NCI-H1930 (cell line): ENCODE measurements around the gene CLMN.

Source experiments
- DNase-seq, 2 experiments: peaks; one replicate each; lab custom pipeline; 2025; lab: John Stamatoyannopoulos, UW

The CLMN gene

DNA sequence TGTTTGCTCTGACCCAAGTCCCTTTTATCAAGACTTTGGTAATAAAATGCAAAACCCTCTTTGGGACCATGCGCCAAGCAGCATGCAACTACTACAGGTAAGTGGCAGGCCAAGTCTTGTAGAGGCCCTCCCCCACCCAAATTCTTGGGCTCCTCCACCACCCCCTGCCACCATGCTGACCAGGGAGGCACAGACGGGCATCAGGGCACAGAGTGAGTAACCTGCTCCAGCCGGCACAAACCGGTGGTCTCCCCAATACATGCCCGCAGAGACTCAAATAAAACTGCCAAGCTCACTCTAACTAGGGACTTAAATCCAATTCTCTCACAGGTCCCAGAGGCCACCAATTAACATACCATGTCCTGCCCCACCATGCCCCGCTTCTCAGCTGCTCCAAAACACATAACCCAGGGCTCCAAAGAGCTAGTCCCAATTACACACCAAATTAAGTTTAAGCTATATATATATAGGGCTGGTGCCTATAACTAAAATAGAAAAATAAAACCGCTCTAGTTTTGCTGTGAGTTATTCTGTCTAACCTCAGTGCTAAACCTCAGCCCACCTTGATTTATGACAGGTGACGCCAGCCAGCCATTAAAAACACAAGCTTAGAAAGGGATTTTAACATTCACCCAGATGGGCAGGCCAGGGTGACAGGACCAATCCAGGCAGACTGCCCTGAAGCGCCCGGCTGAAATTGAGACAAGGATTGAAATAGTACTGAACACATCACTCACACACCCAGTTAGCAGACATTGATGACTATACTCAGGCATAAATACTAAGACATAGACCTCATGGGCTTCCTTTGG is 81.0 kb downstream of the CLMN start:
- no peak for DNase-seq

- DNase-seq = no peak
Observed at GRCh38 chr14:95237958-95238340, 81.8 kb downstream of the CLMN start.

GRCh38 chr14:95237121-95237957 is 82.4 kb downstream of the CLMN start:
- no peak for DNase-seq

DNA sequence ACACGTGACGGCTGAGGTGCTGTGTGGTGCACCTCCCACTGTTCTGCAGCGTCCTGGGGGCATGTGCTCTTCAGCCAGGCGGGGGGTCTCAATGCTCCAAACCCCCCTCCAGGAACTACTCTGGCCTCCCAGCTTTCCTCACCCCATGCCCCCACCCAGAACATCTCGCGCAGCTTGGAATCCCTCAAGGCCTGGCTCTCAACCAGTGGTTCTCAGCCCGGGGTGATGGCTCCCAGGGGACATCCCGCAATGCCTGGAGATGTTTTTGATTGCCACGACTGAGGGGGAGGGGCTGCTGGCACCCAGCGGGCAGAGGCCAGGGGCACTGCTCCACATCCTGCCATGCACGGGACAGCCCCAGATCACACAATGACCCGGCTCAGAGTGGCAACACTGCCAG is 83.5 kb downstream of the CLMN start:
- no peak for DNase-seq

- no peak for DNase-seq
Observed at GRCh38 chr14:95235767-95236166, 83.9 kb downstream of the CLMN start.

DNA sequence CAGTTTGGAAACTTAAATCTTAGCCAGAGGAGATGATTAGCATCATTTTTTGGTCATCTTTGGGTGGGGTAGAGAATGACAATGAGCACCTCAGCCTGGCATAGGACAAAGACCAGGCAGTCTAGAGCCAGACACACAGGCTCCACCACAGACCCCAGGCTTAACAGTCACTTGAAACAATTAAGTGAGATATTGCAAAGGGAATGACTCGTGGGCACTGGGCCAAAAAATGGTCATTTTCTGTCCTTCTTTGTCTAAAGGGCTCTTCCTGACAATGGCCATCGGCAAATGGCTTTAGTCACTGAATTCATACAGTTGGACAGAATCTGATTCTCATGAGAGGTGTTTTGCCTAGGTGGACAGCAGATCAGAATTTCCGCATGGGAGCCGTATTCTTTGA is 84.4 kb downstream of the CLMN start:
- DNase-seq = no peak

DNA sequence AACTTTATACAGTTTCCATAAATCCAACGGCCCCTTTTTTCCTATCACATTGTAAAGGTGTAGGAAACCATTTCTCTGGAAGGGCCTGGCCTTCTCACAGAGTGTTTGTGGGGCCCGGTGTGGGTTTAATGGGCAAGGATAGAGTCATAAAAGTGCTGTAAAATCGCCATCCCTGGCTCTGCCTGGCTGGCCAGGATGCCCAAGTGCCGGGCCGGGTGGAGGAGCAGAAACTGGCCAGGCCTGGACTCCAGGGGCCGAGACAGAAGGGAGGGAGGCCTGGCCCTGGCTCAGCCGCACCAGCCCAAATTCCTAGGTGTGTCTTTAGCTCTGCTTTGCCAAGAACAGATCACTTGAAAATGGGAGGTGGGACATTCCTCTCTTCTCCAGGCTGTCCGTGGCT is 85.3 kb downstream of the CLMN start:
- no peak for DNase-seq

GRCh38 chr14:95233702-95234241 is 85.9 kb downstream of the CLMN start:
- DNase-seq = no peak

GRCh38 chr14:95232894-95233584 is 86.7 kb downstream of the CLMN start:
- DNase-seq = no peak

- no peak for DNase-seq
Observed at GRCh38 chr14:95231966-95232633, 87.6 kb downstream of the CLMN start.

DNA sequence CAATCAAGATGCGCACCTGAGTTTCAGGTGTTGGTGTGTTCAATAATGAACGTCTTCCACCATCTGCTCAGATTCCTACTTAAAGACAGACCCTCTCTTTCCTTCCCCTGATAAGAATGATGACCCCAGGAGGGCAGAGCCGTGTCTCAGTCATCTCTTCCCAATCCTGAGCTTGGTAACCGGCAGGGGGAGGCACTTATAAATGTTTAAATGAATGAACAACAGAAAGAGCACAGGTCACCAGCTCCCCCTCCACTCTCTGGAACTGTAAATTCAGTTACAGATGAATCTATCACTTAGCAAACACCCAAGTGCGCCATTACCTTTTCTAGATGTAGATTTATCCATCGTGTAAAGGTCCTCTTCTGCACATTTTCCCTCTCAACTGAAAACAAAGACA is 90.0 kb downstream of the CLMN start:
- no peak for DNase-seq

DNA sequence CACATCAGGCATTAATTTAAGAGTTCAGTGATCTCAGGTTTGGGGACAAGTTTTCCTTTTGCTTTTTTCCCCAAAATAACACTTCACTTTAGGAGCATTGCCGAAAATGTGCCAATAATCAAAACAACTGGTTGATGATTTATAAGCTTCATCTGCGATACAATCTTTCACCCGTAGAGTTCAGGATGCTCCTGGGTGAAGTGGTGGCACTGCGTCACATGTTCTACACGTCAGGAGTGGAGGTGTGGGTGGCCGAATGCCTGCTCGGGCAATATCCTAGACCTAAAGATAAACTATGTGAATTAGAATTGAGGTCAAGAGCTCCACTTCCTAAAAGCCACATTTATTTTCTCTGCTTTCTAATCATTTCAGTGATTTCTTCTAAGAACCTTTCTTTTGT is 91.5 kb downstream of the CLMN start:
- no peak for DNase-seq

DNA sequence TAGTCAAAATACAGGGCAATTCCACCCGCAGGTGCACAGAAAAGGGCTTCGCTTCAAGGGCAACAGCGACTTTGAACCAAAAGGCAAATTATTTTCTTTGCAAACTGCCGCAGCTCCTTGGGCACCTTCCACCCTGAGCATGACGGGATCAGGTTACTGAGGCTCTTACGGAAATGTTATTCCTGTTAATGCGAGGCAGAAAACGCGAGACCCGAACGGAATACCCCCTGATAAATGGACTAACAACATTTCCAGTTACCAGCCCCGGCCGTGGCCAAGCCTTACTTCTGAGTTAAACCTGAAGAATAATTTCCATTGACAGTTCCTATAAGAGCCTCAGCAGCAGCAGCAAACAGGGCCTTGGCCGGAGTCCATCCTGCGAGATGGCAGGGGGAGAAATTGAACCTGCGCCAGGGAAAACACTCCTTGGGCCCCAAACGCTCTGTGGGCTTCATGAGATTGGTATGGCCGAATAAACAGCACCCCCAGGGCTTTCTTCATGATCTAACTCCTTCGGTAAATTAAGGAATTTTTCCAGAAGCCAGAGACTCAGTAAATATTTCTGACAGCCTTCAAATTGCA is 92.3 kb downstream of the CLMN start:
- DNase-seq = no peak

DNA sequence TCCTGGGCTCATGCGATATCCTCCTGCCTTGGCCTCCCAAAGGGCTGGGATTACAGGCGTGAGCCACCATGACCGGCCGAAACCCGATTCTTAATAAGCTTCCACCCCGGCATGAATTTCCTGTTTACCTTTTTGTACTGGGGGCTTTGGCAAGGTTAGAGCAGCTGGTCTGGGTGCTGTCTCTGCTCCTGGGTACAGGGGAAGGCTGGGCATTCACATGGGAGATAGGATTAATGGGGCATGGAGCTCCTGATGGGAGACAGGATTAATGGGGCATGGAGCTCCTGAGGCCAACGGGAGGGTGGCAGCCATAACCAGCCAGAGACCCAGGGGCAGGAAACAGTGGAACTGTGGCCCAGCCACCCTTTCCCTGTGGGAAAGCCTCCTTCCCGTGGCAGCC is 92.9 kb downstream of the CLMN start:
- no peak for DNase-seq

DNA sequence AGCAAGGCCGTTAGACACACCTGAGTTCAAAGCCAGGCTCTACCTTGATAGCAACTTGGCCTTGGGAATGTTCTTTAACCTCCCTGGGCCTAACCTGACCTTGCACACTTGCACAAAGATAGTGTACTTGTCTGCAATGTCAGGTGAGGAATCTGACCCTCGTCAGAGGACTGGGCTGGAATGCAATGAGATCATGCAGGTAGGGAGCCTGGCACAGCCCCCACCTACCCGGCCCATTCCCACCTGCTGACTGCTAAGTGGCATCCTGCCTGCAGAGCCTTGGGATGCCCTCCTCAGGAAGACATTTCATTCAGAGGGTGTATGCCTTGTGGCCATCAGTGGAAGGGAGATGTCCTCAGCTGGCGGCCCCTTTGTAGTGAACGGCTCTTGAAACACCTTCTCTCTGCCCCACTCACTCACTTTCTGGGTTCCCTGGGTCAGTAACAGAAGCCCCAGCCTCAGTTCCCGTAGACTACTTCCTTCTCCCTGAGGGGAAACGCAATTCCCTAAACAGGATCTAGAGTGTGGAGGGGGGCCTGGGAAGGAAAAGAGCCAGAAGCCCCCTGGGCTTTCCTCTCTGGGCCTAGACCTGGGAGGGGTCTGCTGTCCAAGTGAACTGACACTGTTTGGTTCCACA is 94.3 kb downstream of the CLMN start:
- DNase-seq = no peak

DNA sequence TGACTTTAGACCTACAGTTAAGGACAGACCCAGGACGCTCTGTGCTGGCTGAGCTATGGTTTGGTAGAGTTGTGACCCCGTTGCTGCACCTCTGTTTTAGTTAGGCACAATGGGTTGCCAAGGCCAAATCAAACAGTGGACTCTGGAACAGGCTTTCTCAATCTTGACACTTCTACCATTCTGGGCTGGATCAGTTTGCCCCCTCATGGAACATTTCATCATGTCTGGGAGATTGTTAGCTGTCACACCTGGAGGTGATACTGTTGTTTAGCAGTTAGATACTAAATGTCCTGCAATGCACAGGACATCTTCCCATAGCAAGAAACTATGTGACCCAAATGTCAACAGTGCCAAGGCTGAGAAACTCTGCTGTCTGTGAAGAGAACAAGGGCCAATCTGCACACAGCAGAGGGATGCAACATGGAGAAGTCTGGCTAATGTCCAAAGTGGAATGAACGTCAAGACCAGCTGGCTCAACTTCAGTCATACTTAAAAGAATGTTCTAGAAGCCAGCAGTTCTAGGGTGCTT is 96.8 kb downstream of the CLMN start:
- DNase-seq = no peak

GRCh38 chr14:95222151-95222631 is 97.5 kb downstream of the CLMN start:
- no peak for DNase-seq

DNA sequence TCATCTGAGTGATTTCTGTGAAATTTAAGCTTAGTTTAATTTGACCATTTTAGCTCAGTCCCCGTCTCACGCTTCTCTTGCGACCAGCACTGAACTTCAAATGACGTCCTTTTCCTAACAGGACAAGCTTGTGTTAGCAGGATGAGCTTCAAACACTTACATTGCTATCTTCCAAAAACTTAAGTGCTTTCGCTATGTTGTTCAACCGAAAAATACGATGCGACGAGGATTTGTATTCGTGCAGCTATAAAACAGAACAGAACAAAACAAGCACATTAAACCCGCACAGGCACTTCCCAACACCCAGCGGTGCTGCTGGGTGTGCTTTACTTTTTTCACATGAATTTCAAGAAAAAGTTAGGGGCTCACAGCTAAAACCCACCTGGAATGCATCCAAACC is 98.2 kb downstream of the CLMN start:
- no peak for DNase-seq

DNA sequence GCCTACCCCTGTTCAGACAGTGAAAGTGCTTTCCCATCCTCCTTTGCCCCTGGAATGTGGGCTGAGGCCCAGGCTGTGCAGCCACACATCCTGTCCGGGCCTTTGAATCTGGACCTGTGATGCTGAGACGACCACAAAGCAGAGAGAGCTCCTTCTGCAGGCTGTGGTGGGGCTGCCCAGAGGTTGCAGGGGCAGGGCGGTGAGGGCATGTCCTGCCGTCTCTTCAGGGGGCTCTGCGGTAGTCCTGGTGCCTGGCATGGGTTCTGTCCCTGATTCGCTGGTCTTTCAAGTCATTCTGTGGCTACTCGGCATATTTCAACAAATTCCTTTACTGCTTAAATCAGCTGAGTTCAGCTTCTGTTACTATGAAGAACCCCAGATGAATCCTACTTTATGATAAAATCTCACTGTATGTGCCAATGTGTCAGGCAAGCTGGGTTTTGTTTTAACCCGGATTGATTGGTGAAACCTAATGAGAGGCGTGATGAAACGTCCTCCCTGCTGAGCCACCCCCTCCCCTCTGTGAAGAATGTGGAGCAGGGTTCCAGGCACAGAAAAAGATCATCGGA is 99.0 kb downstream of the CLMN start:
- DNase-seq = no peak

GRCh38 chr14:95218472-95219193 is 101.1 kb downstream of the CLMN start:
- no peak for DNase-seq
